Stimulated activated CD8-positive, alpha-beta memory T cell treated with anti-CD3 and anti-CD28 coated beads, Interleukin-12 subunit alpha, Interleukin-12 subunit beta, amount 100 ng/mL, for 1 hour (primary cell): Measurements from ENCODE around the gene CD34.
"Not testable (repeated sequence)": the region's sequence is repeated elsewhere in the genome, so short reads cannot be mapped to it uniquely, and the experiment has no call there.

Source experiments
- DNase-seq: peaks from one replicate; pipeline ENCODE4 v3.0.0-alpha.2; 2020; ENCODE audit warnings: low read depth

Gene CD34

GRCh38 chr1:207910591-207911354 lies at the start of gene CD34:
Gene CD34 (minus strand): TSS chr1:207911125. CDS start chr1:207911080, 45 bp downstream.
- no peak for DNase-seq

- DNase-seq, result no peak
Measured at GRCh38 chr1:207960346-207960745, 49.4 kb upstream of the CD34 start.

- no peak for DNase-seq
Measured at GRCh38 chr1:207959910-207960309, 49.0 kb upstream of the CD34 start.

GRCh38 chr1:207959141-207959825 lies 48.4 kb upstream of the CD34 start:
- DNase-seq, result no peak

- no peak for DNase-seq
Measured at GRCh38 chr1:207958376-207959139, 47.6 kb upstream of the CD34 start.

GRCh38 chr1:207956986-207957385 lies 46.1 kb upstream of the CD34 start:
- no peak for DNase-seq

GRCh38 chr1:207954104-207954503 lies 43.2 kb upstream of the CD34 start:
- no peak for DNase-seq

GRCh38 chr1:207952617-207953542 lies 42.0 kb upstream of the CD34 start:
- no peak for DNase-seq

- no peak for DNase-seq
Measured at GRCh38 chr1:207951652-207952051, 40.7 kb upstream of the CD34 start.

GRCh38 chr1:207950750-207951149 lies 39.8 kb upstream of the CD34 start:
- DNase-seq, result no peak

GRCh38 chr1:207949571-207950195 lies 38.8 kb upstream of the CD34 start:
- DNase-seq, result no peak

- DNase-seq, result no peak
Measured at GRCh38 chr1:207948536-207949250, 37.8 kb upstream of the CD34 start.

GRCh38 chr1:207946756-207947155 lies 35.8 kb upstream of the CD34 start:
- DNase-seq, result no peak

- no peak for DNase-seq
Measured at GRCh38 chr1:207944571-207944970, 33.6 kb upstream of the CD34 start.

- DNase-seq, result not testable (repeated sequence)
Measured at GRCh38 chr1:207942337-207942741, 31.4 kb upstream of the CD34 start.

GRCh38 chr1:207941665-207942064 lies 30.7 kb upstream of the CD34 start:
- no peak for DNase-seq

GRCh38 chr1:207938016-207938415 lies 27.1 kb upstream of the CD34 start:
- DNase-seq, result no peak

GRCh38 chr1:207937204-207937603 lies 26.3 kb upstream of the CD34 start:
- no peak for DNase-seq

- no peak for DNase-seq
Measured at GRCh38 chr1:207935166-207935583, 24.2 kb upstream of the CD34 start.

GRCh38 chr1:207933205-207933800 lies 22.4 kb upstream of the CD34 start:
- DNase-seq, result no peak
